Urinary bladder (tissue), 3 donors: Measurements from ENCODE around the gene SORL1-AS1.

Source experiments
- DNase-seq: peaks from one replicate; pipeline ENCODE4 v3.0.0-alpha.2; 2015; ENCODE audit errors: extremely low spot score
- H3K27ac ChIP-seq: one replicate; pipeline ENCODE4 v1.5.1; 2013; ENCODE audit warnings: low read depth, mild to moderate bottlenecking, moderate library complexity
- H3K36me3 ChIP-seq: one replicate; pipeline ENCODE4 v1.6.1; 2013; ENCODE audit warnings: mild to moderate bottlenecking, moderate library complexity; ENCODE audit not compliant: insufficient read depth
- H3K4me1 ChIP-seq: one replicate; pipeline ENCODE4 v1.6.1; 2013; ENCODE audit warnings: mild to moderate bottlenecking, moderate library complexity; ENCODE audit not compliant: insufficient read depth
- H3K4me3 ChIP-seq: one replicate; pipeline ENCODE4 v1.5.1; 2013; ENCODE audit warnings: low read depth, low read length
- WGBS: extraction: QIAGEN DNeasy Blood & Tissue Kit; methylation state at CpG from one replicate; pipeline ENCODE4 v1.1.7; 2013; 5-methylcytosine and 5-hydroxymethylcytosine counted together
- donor health status: healthy with polysubstance abuse.
- donor health status: healthy.

Gene SORL1-AS1

GRCh38 chr11:121451986-121452608 lies 670 bp downstream of the SORL1-AS1 start, which contains the start of gene SORL1:
TSS of gene SORL1 (plus strand) at chr11:121452314. CDS start at chr11:121452332, 18 bp downstream.
- Histone ChIP-seq H3K4me3 (peak within 1 kb of the TSS; percentile 65), H3K36me3 (no peaks in the 10 kb centered on the region), H3K27ac (peak within 1 kb of the TSS; percentile 39), H3K4me1 (no peaks in the 10 kb centered on the region)
- no peak for DNase-seq
- under 1% methylated on average over 89 of the region's 89 CpGs for WGBS

GRCh38 chr11:121451178-121451985 lies 1.4 kb downstream of the SORL1-AS1 start:
- Histone ChIP-seq H3K4me1 (no peaks in the 10 kb centered on the region), H3K4me3 (peak overlapping the region; percentile 65), H3K36me3 (no peaks in the 10 kb centered on the region), H3K27ac (peak overlapping the region; percentile 39)
- peak; percentile 69 for DNase-seq
- WGBS = 39% methylated on average over 22 of the region's 22 CpGs

- WGBS = 85% methylated on average over 1 of the region's 1 CpG
These were observed 2.4 kb downstream of the SORL1-AS1 start for GRCh38 chr11:121450401-121450800.

GRCh38 chr11:121449626-121450025 lies 3.1 kb downstream of the SORL1-AS1 start:
- Histone ChIP-seq H3K4me1 (no peaks in the 10 kb centered on the region), H3K27ac (no peak overlapping the region), H3K4me3 (no peak overlapping the region), H3K36me3 (no peaks in the 10 kb centered on the region)
- no peak for DNase-seq
- 82% methylated on average over 2 of the region's 2 CpGs for WGBS

More at GRCh38 chr11:121450401-121450800, 2.4 kb downstream of the SORL1-AS1 start:
- H3K36me3 ChIP-seq = no peaks in the 10 kb centered on the region
- H3K27ac ChIP-seq = peak overlapping the region; percentile 70
- no peak overlapping the region for H3K4me3 ChIP-seq
- no peaks in the 10 kb centered on the region for H3K4me1 ChIP-seq
- DNase-seq = no peak

GRCh38 chr11:121449123-121449522 lies 3.6 kb downstream of the SORL1-AS1 start:
- DNase-seq = no peak
- Histone ChIP-seq H3K36me3 (no peaks in the 10 kb centered on the region), H3K4me1 (no peaks in the 10 kb centered on the region), H3K27ac (no peak overlapping the region), H3K4me3 (no peak overlapping the region)
- 85% methylated on average over 4 of the region's 4 CpGs for WGBS

- 81% methylated on average over 3 of the region's 3 CpGs for WGBS
- H3K36me3 ChIP-seq = no peaks in the 10 kb centered on the region
- no peak overlapping the region for H3K4me3 ChIP-seq
- no peak for DNase-seq
- H3K27ac ChIP-seq = no peak overlapping the region
- H3K4me1 ChIP-seq = no peaks in the 10 kb centered on the region
These were observed 4.3 kb downstream of the SORL1-AS1 start for GRCh38 chr11:121448431-121448941.

- no peak for DNase-seq
- no peaks in the 10 kb centered on the region for H3K4me1 ChIP-seq
- no peaks in the 10 kb centered on the region for H3K36me3 ChIP-seq
- no peak overlapping the region for H3K4me3 ChIP-seq
- WGBS = 99% methylated on average over 4 of the region's 4 CpGs
- no peak overlapping the region for H3K27ac ChIP-seq
These were observed 4.8 kb downstream of the SORL1-AS1 start for GRCh38 chr11:121448011-121448410.

GRCh38 chr11:121446752-121447156 lies 6.0 kb downstream of the SORL1-AS1 start:
- Histone ChIP-seq H3K36me3 (no peaks in the 10 kb centered on the region), H3K4me1 (no peaks in the 10 kb centered on the region), H3K4me3 (no peak overlapping the region), H3K27ac (no peak overlapping the region)
- no peak for DNase-seq
- WGBS = 28% methylated on average over 4 of the region's 4 CpGs

- WGBS = 83% methylated on average over 14 of the region's 14 CpGs
- no peak for DNase-seq
- no peaks in the 10 kb centered on the region for H3K36me3 ChIP-seq
- H3K4me1 ChIP-seq = no peaks in the 10 kb centered on the region
- no peak overlapping the region for H3K27ac ChIP-seq
- H3K4me3 ChIP-seq = no peak overlapping the region
These were observed 7.5 kb downstream of the SORL1-AS1 start for GRCh38 chr11:121445071-121445768.

- 80% methylated on average over 3 of the region's 3 CpGs for WGBS
- H3K27ac ChIP-seq = no peak overlapping the region
- H3K4me1 ChIP-seq = no peaks in the 10 kb centered on the region
- DNase-seq = no peak
- no peak overlapping the region for H3K4me3 ChIP-seq
- H3K36me3 ChIP-seq = no peaks in the 10 kb centered on the region
These were observed 8.2 kb downstream of the SORL1-AS1 start for GRCh38 chr11:121444526-121444925.

GRCh38 chr11:121443688-121444275 lies 9.0 kb downstream of the SORL1-AS1 start:
- 93% methylated on average over 4 of the region's 4 CpGs for WGBS
- Histone ChIP-seq H3K36me3 (no peaks in the 10 kb centered on the region), H3K27ac (no peak overlapping the region), H3K4me1 (no peaks in the 10 kb centered on the region), H3K4me3 (no peak overlapping the region)
- no peak for DNase-seq

GRCh38 chr11:121441521-121441920 lies 11.2 kb downstream of the SORL1-AS1 start:
- WGBS = 77% methylated on average over 2 of the region's 2 CpGs
- DNase-seq = no peak

GRCh38 chr11:121439759-121440158 lies 13.0 kb downstream of the SORL1-AS1 start:
- Histone ChIP-seq H3K27ac (no peak overlapping the region), H3K4me3 (no peak overlapping the region), H3K36me3 (no peaks in the 10 kb centered on the region), H3K4me1 (no peaks in the 10 kb centered on the region)
- DNase-seq = no peak

More at GRCh38 chr11:121441521-121441920, 11.2 kb downstream of the SORL1-AS1 start:
- Histone ChIP-seq H3K27ac (no peak overlapping the region), H3K4me3 (no peak overlapping the region), H3K36me3 (no peaks in the 10 kb centered on the region), H3K4me1 (no peaks in the 10 kb centered on the region)
